Measurements from ENCODE around the gene KCTD18. TPM values are rescaled to one million over a fixed set of nuclear protein-coding genes. Genes with fewer than 3 reads are reported as not detected.

KCTD18 gene
- total and polyA plus RNA-seq, 2 of the 8 experiments (the other 6 are each of a cell fraction or from before 2014, with no cell fraction given) = 1.6 to 3.1 TPM

DNA sequence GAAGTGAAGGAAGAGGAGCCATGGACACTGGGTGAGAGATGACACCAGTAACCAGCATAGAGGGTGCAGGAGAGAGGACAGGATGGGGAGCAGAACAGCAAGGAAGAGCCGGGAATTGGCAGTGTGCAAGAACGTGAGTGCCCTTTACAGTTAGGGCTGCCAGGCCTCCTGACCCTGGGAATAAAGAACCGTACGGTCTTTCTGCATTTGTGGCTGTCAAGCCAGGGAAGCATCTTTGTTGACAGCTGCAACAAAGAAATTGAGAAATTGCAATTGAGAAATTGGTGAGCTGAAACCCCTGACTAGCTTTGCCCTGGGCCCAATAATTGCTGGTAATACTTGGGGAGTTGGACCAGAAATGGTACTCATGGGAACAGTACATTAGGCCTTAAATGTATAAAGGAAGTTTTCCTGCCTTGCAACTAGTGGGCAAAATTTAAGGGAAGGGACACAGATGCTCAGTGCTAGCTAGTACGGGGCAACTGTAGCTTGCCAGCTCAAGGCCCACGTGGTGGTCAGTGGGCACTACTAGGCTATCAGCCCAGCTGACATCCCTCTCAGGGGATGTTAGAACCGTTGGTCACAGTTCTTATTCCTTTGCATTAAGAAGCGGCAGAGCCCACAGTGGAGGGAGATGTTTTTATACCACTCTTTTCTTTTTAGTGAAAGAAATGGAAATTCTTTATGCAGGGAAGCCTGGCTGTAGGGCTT is 56.6 kb downstream of the KCTD18 start (continued):
- TF ChIP-seq CTCF (IDR thresholded peaks at IDR 0.05; ENCODE audit: control extremely low read depth in 1 of 3, insufficient read depth in 1 of 3, low read depth in 1 of 3, low read length in 3 of 3) = no peak
- TF ChIP-seq POU5F1 (IDR thresholded peaks at IDR 0.05; ENCODE audit: low read depth, low read length) = no peak
- no peak for TF ChIP-seq CBX8 (IDR thresholded peaks at IDR 0.05; ENCODE audit: borderline replicate concordance, low read depth, low read length)
